Activated CD4-positive, alpha-beta T cell treated with anti-CD3 and anti-CD28 coated beads, Interleukin-2, Interleukin-4, amounts not matched to agents 100 ng/mL and 50 ng/mL, durations not matched to agents 16 hours and 8 hours (primary cell): ENCODE data around the gene PDIA2.
"Not testable (repeated sequence)": the region's sequence is repeated elsewhere in the genome, so short reads cannot be mapped to it uniquely, and the experiment has no call there.

Source experiments
- DNase-seq: peaks from one replicate; pipeline ENCODE4 v3.0.0-alpha.2; 2020; ENCODE audit warnings: low spot score

Gene PDIA2

GRCh38 chr16:331181-331814 lies 48.3 kb downstream of the PDIA2 start:
- not testable (repeated sequence) for DNase-seq

GRCh38 chr16:333406-334094 lies 50.6 kb downstream of the PDIA2 start:
- no peak for DNase-seq

GRCh38 chr16:334164-334832 lies 51.3 kb downstream of the PDIA2 start:
- not testable (repeated sequence) for DNase-seq

- not testable (repeated sequence) for DNase-seq
Measured at GRCh38 chr16:334861-335632, 52.1 kb downstream of the PDIA2 start.

- DNase-seq = no peak
Measured at GRCh38 chr16:336269-336668, 53.3 kb downstream of the PDIA2 start.
